Upper lobe of left lung (tissue), 4 donors: Measurements from ENCODE around the gene ANKS1B.

Source experiments
- EP300 ChIP-seq, 4 donors: sonication (generic); formaldehyde crosslinking; IDR thresholded peaks; one replicate each; pipeline ENCODE4 v1.5.1; 2017; ENCODE audit warnings: antibody characterized with exemption in 4 of 4, control low read depth in 2 of 4
- POLR2A ChIP-seq, 4 donors: fragments of 450-650 bp; IDR thresholded peaks; one replicate each; pipeline ENCODE4 v1.5.1; 2016 to 2017; ENCODE audit warnings: antibody characterized with exemption in 4 of 4, mild to moderate bottlenecking in 2 of 4
- TF ChIP-seq, protein P1 (sequence below), 6 experiments: fragments of 450-650 bp in 4 of 6; fragments of 200-600 bp in 2 of 6; sonication (generic) in 2 of 6; IDR thresholded peaks; one replicate each; pipeline ENCODE4 v1.5.1; 2016 to 2019; ENCODE audit warnings: antibody characterized with exemption in 6 of 6

DNA sequence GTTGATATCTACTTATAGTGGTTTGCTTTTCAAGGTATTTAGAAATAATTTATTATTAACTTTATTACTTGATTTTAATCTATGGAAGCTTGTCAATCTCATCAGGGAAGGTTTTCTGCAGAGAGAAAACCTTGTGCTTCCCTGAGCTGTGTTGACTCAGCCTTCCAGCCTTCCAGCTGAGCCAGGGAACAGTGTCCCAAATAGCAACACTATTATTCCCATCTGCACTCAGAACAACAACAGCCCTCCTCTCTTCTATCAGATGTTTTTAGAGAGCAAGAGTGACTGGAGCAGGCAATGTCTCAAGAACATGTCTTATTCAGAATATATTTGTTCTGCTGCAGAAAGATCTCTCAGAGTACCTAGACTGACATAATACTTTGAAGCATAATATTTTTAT, 727.1 kb downstream of the ANKS1B start:
- TF ChIP-seq, protein P1, sequence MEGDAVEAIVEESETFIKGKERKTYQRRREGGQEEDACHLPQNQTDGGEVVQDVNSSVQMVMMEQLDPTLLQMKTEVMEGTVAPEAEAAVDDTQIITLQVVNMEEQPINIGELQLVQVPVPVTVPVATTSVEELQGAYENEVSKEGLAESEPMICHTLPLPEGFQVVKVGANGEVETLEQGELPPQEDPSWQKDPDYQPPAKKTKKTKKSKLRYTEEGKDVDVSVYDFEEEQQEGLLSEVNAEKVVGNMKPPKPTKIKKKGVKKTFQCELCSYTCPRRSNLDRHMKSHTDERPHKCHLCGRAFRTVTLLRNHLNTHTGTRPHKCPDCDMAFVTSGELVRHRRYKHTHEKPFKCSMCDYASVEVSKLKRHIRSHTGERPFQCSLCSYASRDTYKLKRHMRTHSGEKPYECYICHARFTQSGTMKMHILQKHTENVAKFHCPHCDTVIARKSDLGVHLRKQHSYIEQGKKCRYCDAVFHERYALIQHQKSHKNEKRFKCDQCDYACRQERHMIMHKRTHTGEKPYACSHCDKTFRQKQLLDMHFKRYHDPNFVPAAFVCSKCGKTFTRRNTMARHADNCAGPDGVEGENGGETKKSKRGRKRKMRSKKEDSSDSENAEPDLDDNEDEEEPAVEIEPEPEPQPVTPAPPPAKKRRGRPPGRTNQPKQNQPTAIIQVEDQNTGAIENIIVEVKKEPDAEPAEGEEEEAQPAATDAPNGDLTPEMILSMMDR (IDR thresholded peaks at IDR 0.05): no peak
- TF ChIP-seq POLR2A (IDR thresholded peaks at IDR 0.05) (no peak), EP300 (IDR thresholded peaks at IDR 0.05) (no peak)
